ENCODE results near the gene ZNF3. TPM values are rescaled to one million over a fixed set of nuclear protein-coding genes. Genes with fewer than 3 reads are reported as not detected.

Gene ZNF3
- total and polyA plus RNA-seq, 9 of the 15 experiments (the other 6 are each of a cell fraction or from before 2014, with no cell fraction given), result 30.0 to 64.9 (median 51.5) TPM

- TF ChIP-seq PTRF (tag; IDR thresholded peaks at IDR 0.05) (no peak), SUPT5H (IDR thresholded peaks at IDR 0.05) (peak; percentile 56; the same call in 1 of the 2 replicates), SIRT6 (IDR thresholded peaks at IDR 0.05; ENCODE audit: low read depth, low read length) (no peak)
Observed at GRCh38 chr7:100071018-100071723, 10.4 kb downstream of the ZNF3 start (continued).

- no peak for FAIRE-seq
- no TSS peak for BruUV-seq (replicated peaks)
- no peak overlapping the region for H3K9ac ChIP-seq (ENCODE audit: insufficient read depth in 1 of 2, low read depth in 2 of 2, low read length in 2 of 2)
- no peaks in the 10 kb centered on the region for H3K27me3 ChIP-seq (ENCODE audit: control insufficient read depth in 2 of 2, insufficient read depth in 2 of 2, low read length in 2 of 2)
- peaks cover 62% of the 10 kb centered on the region for H3K36me3 ChIP-seq (ENCODE audit: control insufficient read depth, insufficient read depth, low read length)
- no peak overlapping the region for H2AFZ ChIP-seq (ENCODE audit: low read depth, low read length)
- peaks cover 0 to 5% of the 10 kb centered on the region in 2 experiments; a peak in 2 of 5 replicates for H3K4me1 ChIP-seq (replicated peaks in 1 of 2; ENCODE audit: control insufficient read depth in 2 of 2, insufficient read depth in 2 of 2, low read length in 2 of 2)
- ATAC-seq, result no peak
- no peaks in the 10 kb centered on the region for H4K20me1 ChIP-seq (replicated peaks; ENCODE audit: control insufficient read depth, insufficient read depth, low read length)
- ChIA-PET CTCF (ENCODE audit: low intra/inter-chr PET ratio) (no interaction called here), POLR2A (interaction anchor here (1.5 to 2.4 kb wide), 2 partner anchors 10 to 15 kb away, joined by 4 to 8 read pairs; no protein-coding TSS in a partner anchor)
- H3K9me3 ChIP-seq (replicated peaks; ENCODE audit: control insufficient read depth, insufficient read depth, low read depth, low read length), result peaks cover 44% of the 10 kb centered on the region
- 100% methylated on average over 5 of the region's 5 CpGs for WGBS (ENCODE audit: insufficient coverage, low coverage, missing lambda C conversion rate)
- H3K27ac ChIP-seq (ENCODE audit: extremely low read depth, low read depth, low read length), result no peak overlapping the region
- H3K9me1 ChIP-seq (ENCODE audit: control insufficient read depth, insufficient read depth, low read length), result no peaks in the 10 kb centered on the region
- no peak overlapping the region for H3K4me3 ChIP-seq
- in situ Hi-C loops (cut with MboI) (no loop called here), intact Hi-C loops (cut with micrococcal nuclease) (no loop called here)
- DNase-seq (ENCODE audit: extremely low read depth in 1 of 4, low spot score in 3 of 4), result no peak
- no peaks in the 10 kb centered on the region for H3K79me2 ChIP-seq (ENCODE audit: control insufficient read depth, insufficient read depth, low read length)
- TF ChIP-seq E2F6 (IDR thresholded peaks at IDR 0.05; ENCODE audit: borderline replicate concordance in 1 of 2, extremely low read depth in 1 of 2, insufficient read depth in 1 of 2, insufficient read length in 1 of 2, low read depth in 1 of 2, low read length in 1 of 2, poor library complexity in 1 of 2, severe bottlenecking in 1 of 2), result peak in 1 of 2 experiments; percentile 9
- TF ChIP-seq SUPT5H (IDR thresholded peaks at IDR 0.05), result peak; percentile 64; the same call in 1 of the 2 replicates
- no peak for TF ChIP-seq ZNF280B (CRISPR knock-in tag; IDR thresholded peaks at IDR 0.05)
- TF ChIP-seq SOX6 (IDR thresholded peaks at IDR 0.05), result 0 out of 2 replicates have a peak, but pooled peaks have one; percentile 22
- 0 out of 2 replicates have a peak, but pooled peaks have one; percentile 57 for TF ChIP-seq POLR2A (conservative IDR thresholded peaks at IDR 0.05)
- H3K4me2 ChIP-seq (ENCODE audit: insufficient read depth, low read length), result no peak overlapping the region
Observed at GRCh38 chr7:100069991-100070390, 11.5 kb downstream of the ZNF3 start.
